ENCODE data around the gene ADARB1. TPM values are rescaled to one million over a fixed set of nuclear protein-coding genes. Genes with fewer than 3 reads are reported as not detected.

The ADARB1 gene
- total RNA-seq, 1 experiment from 2014 or later, result 31.9 TPM

- CTCF ChIA-PET, result interaction anchor here (1.1 kb wide), 1 partner anchor 10 kb away, joined by 3 read pairs; no protein-coding TSS in a partner anchor
- no peaks in the 10 kb centered on the region for H3K36me3 ChIP-seq (ENCODE audit: insufficient read depth, low read length, poor library complexity, severe bottlenecking)
- TF ChIP-seq, protein P1, sequence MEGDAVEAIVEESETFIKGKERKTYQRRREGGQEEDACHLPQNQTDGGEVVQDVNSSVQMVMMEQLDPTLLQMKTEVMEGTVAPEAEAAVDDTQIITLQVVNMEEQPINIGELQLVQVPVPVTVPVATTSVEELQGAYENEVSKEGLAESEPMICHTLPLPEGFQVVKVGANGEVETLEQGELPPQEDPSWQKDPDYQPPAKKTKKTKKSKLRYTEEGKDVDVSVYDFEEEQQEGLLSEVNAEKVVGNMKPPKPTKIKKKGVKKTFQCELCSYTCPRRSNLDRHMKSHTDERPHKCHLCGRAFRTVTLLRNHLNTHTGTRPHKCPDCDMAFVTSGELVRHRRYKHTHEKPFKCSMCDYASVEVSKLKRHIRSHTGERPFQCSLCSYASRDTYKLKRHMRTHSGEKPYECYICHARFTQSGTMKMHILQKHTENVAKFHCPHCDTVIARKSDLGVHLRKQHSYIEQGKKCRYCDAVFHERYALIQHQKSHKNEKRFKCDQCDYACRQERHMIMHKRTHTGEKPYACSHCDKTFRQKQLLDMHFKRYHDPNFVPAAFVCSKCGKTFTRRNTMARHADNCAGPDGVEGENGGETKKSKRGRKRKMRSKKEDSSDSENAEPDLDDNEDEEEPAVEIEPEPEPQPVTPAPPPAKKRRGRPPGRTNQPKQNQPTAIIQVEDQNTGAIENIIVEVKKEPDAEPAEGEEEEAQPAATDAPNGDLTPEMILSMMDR (conservative IDR thresholded peaks at IDR 0.05; ENCODE audit: low read depth, low read length), result no peak
- TF ChIP-seq EZH2 (IDR thresholded peaks at IDR 0.05; ENCODE audit: borderline replicate concordance, low read depth, low read length, poor library complexity, severe bottlenecking), result no peak
- DNase-seq (ENCODE audit: low spot score), result no peak
- H3K4me3 ChIP-seq (ENCODE audit: low read depth, low read length, poor library complexity, severe bottlenecking), result no peak overlapping the region
- H3K9me3 ChIP-seq (ENCODE audit: low read depth, low read length, poor library complexity, severe bottlenecking), result no peaks in the 10 kb centered on the region
- intact Hi-C loops (cut with micrococcal nuclease; ENCODE audit: unreplicated experiment), result loop anchor here (10.0 kb wide), 1 partner anchor 676 kb away; no protein-coding TSS in a partner anchor
- POLR2A ChIA-PET (ENCODE audit: low non-redundant PET), result no interaction called here
- H3K4me1 ChIP-seq (ENCODE audit: insufficient read depth, low read length, poor library complexity, severe bottlenecking), result peaks cover 26% of the 10 kb centered on the region
- no TSS peak for BruUV-seq (replicated peaks)
- H3K27me3 ChIP-seq (replicated peaks; ENCODE audit: insufficient read depth, low read depth, low read length, poor library complexity), result no peaks in the 10 kb centered on the region
- no peak overlapping the region for H3K27ac ChIP-seq (ENCODE audit: low read depth, low read length, poor library complexity, severe bottlenecking)
Observed at GRCh38 chr21:45148316-45148990, 74.1 kb downstream of the ADARB1 start.

DNA sequence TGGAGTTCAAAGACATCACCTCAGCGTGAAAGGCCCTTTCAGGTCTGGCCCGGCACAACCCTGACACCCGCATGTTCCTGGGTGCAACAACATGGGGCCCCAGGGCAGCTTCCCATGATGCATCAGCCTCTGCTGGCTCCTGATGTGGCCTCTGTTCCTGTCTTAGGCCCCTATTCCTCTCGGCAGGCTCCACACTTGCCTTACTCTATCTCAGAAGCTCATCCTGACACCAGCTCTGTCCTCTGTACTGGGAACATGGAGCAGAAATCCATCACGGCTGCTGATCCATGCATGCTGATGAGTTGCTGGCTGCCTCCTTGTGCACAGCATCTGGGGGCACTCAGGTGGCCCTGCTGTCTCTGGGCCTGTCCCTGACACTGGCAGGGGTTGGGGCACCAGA, 74.6 kb downstream of the ADARB1 start:
- intact Hi-C loops (cut with micrococcal nuclease; ENCODE audit: unreplicated experiment), result loop anchor here (10.0 kb wide), 1 partner anchor 676 kb away; no protein-coding TSS in a partner anchor
- Histone ChIP-seq H3K27me3 (replicated peaks; ENCODE audit: insufficient read depth, low read depth, low read length, poor library complexity) (no peaks in the 10 kb centered on the region), H3K4me1 (ENCODE audit: insufficient read depth, low read length, poor library complexity, severe bottlenecking) (peaks cover 26% of the 10 kb centered on the region), H3K27ac (ENCODE audit: low read depth, low read length, poor library complexity, severe bottlenecking) (no peak overlapping the region), H3K9me3 (ENCODE audit: low read depth, low read length, poor library complexity, severe bottlenecking) (no peaks in the 10 kb centered on the region), H3K36me3 (ENCODE audit: insufficient read depth, low read length, poor library complexity, severe bottlenecking) (no peaks in the 10 kb centered on the region), H3K4me3 (ENCODE audit: low read depth, low read length, poor library complexity, severe bottlenecking) (no peak overlapping the region)
- CTCF ChIA-PET, result no interaction called here
- no peak for TF ChIP-seq EZH2 (IDR thresholded peaks at IDR 0.05; ENCODE audit: borderline replicate concordance, low read depth, low read length, poor library complexity, severe bottlenecking)
- TF ChIP-seq, protein P1 (conservative IDR thresholded peaks at IDR 0.05; ENCODE audit: low read depth, low read length), result no peak
- no TSS peak for BruUV-seq (replicated peaks)
- no peak for DNase-seq (ENCODE audit: low spot score)
- POLR2A ChIA-PET (ENCODE audit: low non-redundant PET), result no interaction called here

GRCh38 chr21:45150638-45151131, 76.3 kb downstream of the ADARB1 start:
- H3K4me3 ChIP-seq (ENCODE audit: low read depth, low read length, poor library complexity, severe bottlenecking), result no peak overlapping the region
- no TSS peak for BruUV-seq (replicated peaks)
- intact Hi-C loops (cut with micrococcal nuclease; ENCODE audit: unreplicated experiment), result no loop called here
- H3K4me1 ChIP-seq (ENCODE audit: insufficient read depth, low read length, poor library complexity, severe bottlenecking), result peaks cover 32% of the 10 kb centered on the region
- CTCF ChIA-PET, result no interaction called here
- no peak overlapping the region for H3K27ac ChIP-seq (ENCODE audit: low read depth, low read length, poor library complexity, severe bottlenecking)
- H3K36me3 ChIP-seq (ENCODE audit: insufficient read depth, low read length, poor library complexity, severe bottlenecking), result no peaks in the 10 kb centered on the region
- H3K27me3 ChIP-seq (replicated peaks; ENCODE audit: insufficient read depth, low read depth, low read length, poor library complexity), result no peaks in the 10 kb centered on the region
- H3K9me3 ChIP-seq (ENCODE audit: low read depth, low read length, poor library complexity, severe bottlenecking), result no peaks in the 10 kb centered on the region
- TF ChIP-seq EZH2 (IDR thresholded peaks at IDR 0.05; ENCODE audit: borderline replicate concordance, low read depth, low read length, poor library complexity, severe bottlenecking), result no peak
- TF ChIP-seq, protein P1 (conservative IDR thresholded peaks at IDR 0.05; ENCODE audit: low read depth, low read length), result no peak
- DNase-seq (ENCODE audit: low spot score), result no peak
- POLR2A ChIA-PET (ENCODE audit: low non-redundant PET), result no interaction called here
